Thyroid gland (tissue), 4 donors: ENCODE results near the gene LRP1.

ENCODE experiments used
- POLR2A ChIP-seq, 2 donors: fragments of 450-650 bp; IDR thresholded peaks; one replicate each; pipeline ENCODE4 v1.6.1; 2017; ENCODE audit warnings: antibody characterized with exemption in 2 of 2, mild to moderate bottlenecking in 2 of 2, moderate library complexity in 1 of 2
- TF ChIP-seq, protein P1 (sequence below), 6 experiments: fragments of 200-600 bp in 3 of 6; fragments of 450-650 bp in 3 of 6; sonication (generic) in 3 of 6; IDR thresholded peaks; one replicate each; pipeline ENCODE4 v1.5.1; 2016 to 2019; ENCODE audit warnings: antibody characterized with exemption in 6 of 6, mild to moderate bottlenecking in 2 of 6, inconsistent platforms in 1 of 6, moderate library complexity in 1 of 6

GRCh38 chr12:57099766-57100165, 28.5 kb upstream of the LRP1 start:
- TF ChIP-seq, protein P1, sequence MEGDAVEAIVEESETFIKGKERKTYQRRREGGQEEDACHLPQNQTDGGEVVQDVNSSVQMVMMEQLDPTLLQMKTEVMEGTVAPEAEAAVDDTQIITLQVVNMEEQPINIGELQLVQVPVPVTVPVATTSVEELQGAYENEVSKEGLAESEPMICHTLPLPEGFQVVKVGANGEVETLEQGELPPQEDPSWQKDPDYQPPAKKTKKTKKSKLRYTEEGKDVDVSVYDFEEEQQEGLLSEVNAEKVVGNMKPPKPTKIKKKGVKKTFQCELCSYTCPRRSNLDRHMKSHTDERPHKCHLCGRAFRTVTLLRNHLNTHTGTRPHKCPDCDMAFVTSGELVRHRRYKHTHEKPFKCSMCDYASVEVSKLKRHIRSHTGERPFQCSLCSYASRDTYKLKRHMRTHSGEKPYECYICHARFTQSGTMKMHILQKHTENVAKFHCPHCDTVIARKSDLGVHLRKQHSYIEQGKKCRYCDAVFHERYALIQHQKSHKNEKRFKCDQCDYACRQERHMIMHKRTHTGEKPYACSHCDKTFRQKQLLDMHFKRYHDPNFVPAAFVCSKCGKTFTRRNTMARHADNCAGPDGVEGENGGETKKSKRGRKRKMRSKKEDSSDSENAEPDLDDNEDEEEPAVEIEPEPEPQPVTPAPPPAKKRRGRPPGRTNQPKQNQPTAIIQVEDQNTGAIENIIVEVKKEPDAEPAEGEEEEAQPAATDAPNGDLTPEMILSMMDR (IDR thresholded peaks at IDR 0.05), result no peak
- TF ChIP-seq POLR2A (IDR thresholded peaks at IDR 0.05), result no peak
